GM12878 (cell line): ENCODE data around the gene SMIM26. TPM values are rescaled to one million over a fixed set of nuclear protein-coding genes. Genes with fewer than 3 reads are reported as not detected.

Source experiments
- ATAC-seq: fragments of 200-7000 bp; cut with Tn5 transposase; 3 replicates; pipeline ENCODE4 v1.9.1; 2020; ENCODE audit warnings: mild to moderate bottlenecking, moderate library complexity
- BruUV-seq: library from RNA; stranded (reverse); fragments of 400-500 nt; replicated peaks from 2 replicates; lab custom pipeline; 2021; lab: Mats Ljungman, UMichigan
- CTCF ChIA-PET: fragments of 300-600 bp; sonication (Branson Sonifier 250); formaldehyde crosslinking; extraction: SDS; loops from one replicate; lab custom pipeline; 2021; ENCODE audit warnings: inconsistent platforms; lab: Yijun Ruan, JAX
- POLR2A ChIA-PET: fragments of 350-600 bp; formaldehyde crosslinking; extraction: SDS; loops from one replicate; lab custom pipeline; 2021; ENCODE audit warnings: inconsistent platforms; lab: Charles Lee
- RAD21 ChIA-PET: fragments of 300-600 bp; sonication (Branson Sonifier 250); formaldehyde crosslinking; loops from one replicate; lab custom pipeline; 2023; ENCODE audit warnings: antibody characterized with exemption; ENCODE audit not compliant: unreplicated experiment; lab: Charles Lee
- SMC1A ChIA-PET: fragments of 300-600 bp; sonication (Branson Sonifier 250); formaldehyde crosslinking; loops from one replicate; lab custom pipeline; 2023; ENCODE audit not compliant: unreplicated experiment, uncharacterized antibody; lab: Charles Lee
- DNase-seq: peaks from one replicate; pipeline ENCODE4 v3.0.0-alpha.2; 2011; ENCODE audit warnings: low read depth, low spot score
- FAIRE-seq: peaks from 3 replicates; lab custom pipeline; 2011; peaks lifted over from hg19 to GRCh38; lab: Jason Lieb, UNC
- H2AFZ ChIP-seq: 2 replicates; pipeline ENCODE4 v1.6.0; 2011; ENCODE audit warnings: low read depth, low read length, control low read depth; ENCODE audit not compliant: control insufficient read depth
- H3K27ac ChIP-seq: 2 replicates; pipeline ENCODE4 v1.5.1; 2011; ENCODE audit warnings: control low read depth; ENCODE audit not compliant: control insufficient read depth, insufficient read depth
- H3K27me3 ChIP-seq, 2 experiments: replicated peaks in 1 of 2; 2 replicates each; pipeline versions ENCODE4 v1.6.0 to v1.6.1; 2011; ENCODE audit warnings: low read length in 1 of 2; ENCODE audit not compliant: control insufficient read depth in 2 of 2, insufficient read depth in 2 of 2
- H3K36me3 ChIP-seq, 2 experiments: 2 replicates each; pipeline ENCODE4 v1.5.1; 2011; ENCODE audit warnings: low read length in 1 of 2; ENCODE audit not compliant: control insufficient read depth in 2 of 2, insufficient read depth in 2 of 2
- H3K4me1 ChIP-seq: 2 replicates; pipeline ENCODE4 v1.6.1; 2011; ENCODE audit warnings: mild to moderate bottlenecking, low read length, moderate library complexity, mixed read lengths; ENCODE audit not compliant: control insufficient read depth, insufficient read depth
- H3K4me2 ChIP-seq: 2 replicates; pipeline ENCODE4 v1.6.0; 2011; ENCODE audit warnings: control low read depth; ENCODE audit not compliant: control insufficient read depth, insufficient read depth
- H3K4me3 ChIP-seq: fragments of 200-600 bp; sonication (generic); 2 replicates; pipeline ENCODE4 v1.5.1; 2016
- H3K79me2 ChIP-seq: 2 replicates; pipeline ENCODE4 v1.6.0; 2011; ENCODE audit warnings: low read length; ENCODE audit not compliant: control insufficient read depth, insufficient read depth
- H3K9ac ChIP-seq: 2 replicates; pipeline ENCODE4 v1.8.0; 2011; ENCODE audit warnings: low read length, control low read depth, mixed read lengths; ENCODE audit not compliant: control insufficient read depth, insufficient read depth
- H3K9me3 ChIP-seq: replicated peaks from 3 replicates; pipeline ENCODE4 v1.5.1; 2011; ENCODE audit warnings: mild to moderate bottlenecking, low read length; ENCODE audit not compliant: control insufficient read depth, insufficient read depth
- H4K20me1 ChIP-seq: 2 replicates; pipeline ENCODE4 v1.6.0; 2011; ENCODE audit not compliant: control insufficient read depth, insufficient read depth
- ASH2L ChIP-seq: fragments of 300-600, 200-600 bp; sonication (generic); IDR thresholded peaks from 2 replicates; pipeline ENCODE4 v1.6.1; 2017; ENCODE audit warnings: low read depth, mild to moderate bottlenecking, borderline replicate concordance
- BHLHE40 ChIP-seq, 2 experiments: fragments of 450-650 bp in 1 of 2; IDR thresholded peaks; 2 replicates each; pipeline ENCODE4 v1.6.1; 2011 to 2017; ENCODE audit warnings: low read depth in 2 of 2, borderline replicate concordance in 1 of 2, improper control_type of control experiment in 1 of 2, low read length in 1 of 2, mild to moderate bottlenecking in 1 of 2
- E2F8 ChIP-seq: fragments of 450-650 bp; IDR thresholded peaks from 2 replicates; pipeline ENCODE4 v1.6.1; 2018; ENCODE audit warnings: mild to moderate bottlenecking, low read depth, moderate library complexity; ENCODE audit not compliant: partially characterized antibody
- ETV6 ChIP-seq, 2 experiments: fragments of 450-650 bp in 1 of 2; IDR thresholded peaks in 1 of 2; conservative IDR thresholded peaks in 1 of 2; 2 replicates each; pipeline ENCODE4 v1.6.1; 2014; ENCODE audit warnings: antibody characterized with exemption in 1 of 2, borderline replicate concordance in 1 of 2, low read depth in 1 of 2, mild to moderate bottlenecking in 1 of 2, moderate library complexity in 1 of 2
- HDGF ChIP-seq: fragments of 450-650 bp; IDR thresholded peaks from 2 replicates; pipeline ENCODE4 v1.6.1; 2016; ENCODE audit warnings: antibody characterized with exemption
- KLF5 ChIP-seq: fragments of 450-650 bp; IDR thresholded peaks from 2 replicates; pipeline ENCODE4 v1.6.1; 2014; ENCODE audit warnings: mild to moderate bottlenecking; ENCODE audit not compliant: partially characterized antibody
- NBN ChIP-seq: fragments of 450-650 bp; IDR thresholded peaks from 2 replicates; pipeline ENCODE4 v1.6.1; 2016
- POLR2AphosphoS2 ChIP-seq: IDR thresholded peaks from 2 replicates; pipeline ENCODE4 v1.6.1; 2011; ENCODE audit warnings: low read depth, mild to moderate bottlenecking, low read length, improper control_type of control experiment, moderate library complexity
- RB1 ChIP-seq: fragments of 450-650 bp; formaldehyde crosslinking; IDR thresholded peaks from 2 replicates; pipeline ENCODE4 v1.6.1; 2017; ENCODE audit warnings: mild to moderate bottlenecking, borderline replicate concordance
- SIX5 ChIP-seq: IDR thresholded peaks from 2 replicates; pipeline ENCODE4 v1.6.1; 2011; ENCODE audit warnings: mild to moderate bottlenecking, low read depth, low read length, moderate library complexity; ENCODE audit not compliant: severe bottlenecking
- SPI1 ChIP-seq: IDR thresholded peaks from 2 replicates; pipeline ENCODE4 v1.6.1; 2011; ENCODE audit warnings: low read depth, mild to moderate bottlenecking, low read length, moderate library complexity, borderline replicate concordance; ENCODE audit not compliant: insufficient read depth
- SREBF1 ChIP-seq: IDR thresholded peaks from 2 replicates; pipeline ENCODE4 v1.6.1; 2012; ENCODE audit warnings: mild to moderate bottlenecking, low read length
- SUZ12 ChIP-seq: fragments of 200-600 bp; sonication (generic); IDR thresholded peaks from one replicate; pipeline ENCODE4 v1.6.1; 2018; ENCODE audit warnings: antibody characterized with exemption, mild to moderate bottlenecking; ENCODE audit not compliant: unreplicated experiment
- ZBED1 ChIP-seq: IDR thresholded peaks from 2 replicates; pipeline ENCODE4 v1.6.1; 2016; ENCODE audit warnings: borderline replicate concordance
- WGBS: methylation state at CpG from one replicate; pipeline ENCODE4 v1.1.6; 2016; ENCODE audit warnings: low lambda C conversion rate; ENCODE audit not compliant: insufficient replicate concordance, insufficient coverage; ENCODE audit errors: missing lambda C conversion rate; 5-methylcytosine and 5-hydroxymethylcytosine counted together
- in situ Hi-C: fragments of 300-500 bp; cut with MboI; formaldehyde crosslinking; loops from 9 replicates; pipeline ENCODE4 v1.14.3; 2018; ENCODE audit warnings: mixed read lengths
- intact Hi-C: fragments of 100-400 bp; cut with micrococcal nuclease; formaldehyde crosslinking; loops from one replicate; pipeline ENCODE4 v1.14.2; 2022; ENCODE audit not compliant: unreplicated experiment
- polyA plus RNA-seq, 11 experiments: library from polyadenylated mRNA; depleted of rRNA in 4 of 11; unstranded in 6 of 11; stranded (reverse) in 5 of 11; fragments of >200 nt; fragmentation: Nextera tagmentation in 4 of 11; fragmentation: Illumina TruSeq in 1 of 11; extraction: Ambion mirVana in 4 of 11; extraction: Trizol in 1 of 11; gene quantifications; 1 replicate in 1 of 11; 2 replicates in 10 of 11; pipeline versions ENCODE4 v1.2.1 to v1.2.3, GENCODE V29; 2011 to 2016; ENCODE audit warnings: inconsistent platforms in 2 of 11, missing spikeins in 2 of 11, low read depth in 1 of 11
- total RNA-seq, 4 experiments: library from RNA; depleted of rRNA in 3 of 4; stranded (reverse); fragments of >200 nt in 3 of 4; fragmentation: Illumina TruSeq in 1 of 4; extraction: Trizol in 1 of 4; gene quantifications; 2 replicates each; pipeline versions ENCODE4 v1.2.1 to v1.2.3, GENCODE V29; 2013 to 2021

The SMIM26 gene
- total and polyA plus RNA-seq, 10 of the 15 experiments (the other 5 are each of a cell fraction or from before 2014, with no cell fraction given) = 74.3 to 329 (median 176) TPM

- Histone ChIP-seq H3K4me2 (no peak overlapping the region), H3K36me3 (no peaks in the 10 kb centered on the region), H3K4me1 (no peaks in the 10 kb centered on the region), H3K4me3 (no peak overlapping the region), H3K27me3 (no peaks in the 10 kb centered on the region), H3K27ac (no peak overlapping the region), H3K79me2 (no peaks in the 10 kb centered on the region), H3K9me3 (no peaks in the 10 kb centered on the region), H4K20me1 (no peaks in the 10 kb centered on the region), H3K9ac (no peak overlapping the region), H2AFZ (no peak overlapping the region)
- intact Hi-C loops (no loop called here), in situ Hi-C loops (loop anchor here (25.0 kb wide), 1 partner anchor 1432 kb away; the partner anchor contains the start of gene NAA20)
- 75% methylated on average over 4 of the region's 4 CpGs for WGBS
- FAIRE-seq (no peak), ATAC-seq (no peak), DNase-seq (no peak)
- ChIA-PET POLR2A (no interaction called here), SMC1A (no interaction called here), RAD21 (no interaction called here), CTCF (interaction anchor here (1.3 kb wide), 1 partner anchor 9 kb away, joined by 5 read pairs; no protein-coding TSS in a partner anchor)
- no TSS peak for BruUV-seq
- no peak for TF ChIP-seq ETV6 (conservative IDR thresholded peaks at IDR 0.05 in 1 of 2, IDR thresholded peaks at IDR 0.05 in 1 of 2; ENCODE audit: borderline replicate concordance in 1 of 2, low read depth in 1 of 2)
- TF ChIP-seq SREBF1 = no peak
- no peak for TF ChIP-seq SUZ12
- no peak for TF ChIP-seq RB1
- no peak for TF ChIP-seq SIX5
- no peak for TF ChIP-seq ASH2L
- no peak for TF ChIP-seq BHLHE40 (IDR thresholded peaks at IDR 0.05; ENCODE audit: borderline replicate concordance in 1 of 2, low read depth in 2 of 2, low read length in 1 of 2)
- no peak for TF ChIP-seq E2F8
- no peak for TF ChIP-seq ZBED1
- no peak for TF ChIP-seq NBN
- no peak for TF ChIP-seq SPI1
- no peak for TF ChIP-seq KLF5
- TF ChIP-seq HDGF = no peak
- no peak for TF ChIP-seq POLR2AphosphoS2
These were observed 12.8 kb downstream of the SMIM26 start for GRCh38 chr20:18580012-18580411.
